ENCODE measurements around the gene CDH13. TPM values are rescaled to one million over a fixed set of nuclear protein-coding genes. Genes with fewer than 3 reads are reported as not detected.

The CDH13 gene
- total and polyA plus RNA-seq, 2 of the 8 experiments (the other 6 are each of a cell fraction or from before 2014, with no cell fraction given) = 2.3 to 2.4 TPM

DNA sequence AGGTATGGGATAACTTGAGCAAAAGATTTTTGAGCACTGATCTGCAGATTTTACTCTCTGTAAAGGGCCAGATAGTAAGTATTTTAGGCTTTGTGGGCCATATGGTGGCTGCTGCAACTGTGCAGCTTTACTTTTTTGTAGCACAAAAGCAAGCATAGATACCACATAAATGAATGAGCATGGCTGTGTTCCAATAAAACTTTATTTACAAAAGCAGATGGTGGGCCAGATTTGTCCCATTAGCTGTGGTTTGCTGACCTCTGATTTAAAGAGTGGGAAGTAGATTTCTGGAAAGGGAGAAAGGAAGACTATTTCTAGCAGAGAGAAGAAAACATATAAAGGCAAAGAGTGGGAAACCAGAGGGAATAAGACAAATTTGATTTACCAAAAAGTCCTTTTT is 882.5 kb downstream of the CDH13 start:
- Histone ChIP-seq H3K27me3 (replicated peaks in 1 of 4; ENCODE audit: control insufficient read depth in 3 of 4, extremely low read depth in 1 of 4, insufficient read depth in 3 of 4, low read length in 3 of 4) (no peaks in the 10 kb centered on the region), H3K18ac (ENCODE audit: extremely low read depth, low read length) (no peak overlapping the region), H3K4ac (replicated peaks; ENCODE audit: insufficient read length, low read depth, low read length) (no peak overlapping the region), H2BK12ac (ENCODE audit: low read depth, low read length) (no peak overlapping the region), H3K4me1 (replicated peaks in 1 of 4; ENCODE audit: control insufficient read depth in 3 of 4, insufficient read depth in 4 of 4, low read length in 3 of 4) (no peaks in the 10 kb centered on the region), H3K9me3 (ENCODE audit: insufficient read depth in 2 of 2, low read depth in 1 of 2, low read length in 1 of 2) (no peaks in the 10 kb centered on the region; a peak in 1 of 4 replicates), H2BK120ac (replicated peaks; ENCODE audit: low read depth, low read length) (no peak overlapping the region), H3K9ac (replicated peaks in 1 of 4; ENCODE audit: extremely low read depth in 1 of 4, low read depth in 3 of 4, low read length in 3 of 4) (no peak overlapping the region), H3K79me1 (ENCODE audit: low read depth, low read length) (no peaks in the 10 kb centered on the region), H3K23ac (ENCODE audit: insufficient read length) (no peak overlapping the region), H3K14ac (ENCODE audit: insufficient read length) (no peak overlapping the region), H4K91ac (replicated peaks; ENCODE audit: insufficient read length, low read length) (no peak overlapping the region), H2BK20ac (ENCODE audit: low read length) (no peak overlapping the region), H2AFZ (ENCODE audit: low read length) (no peak overlapping the region), H3K23me2 (ENCODE audit: low read depth, low read length) (no peaks in the 10 kb centered on the region), H2AK5ac (ENCODE audit: low read depth, low read length) (no peak overlapping the region), H3K36me3 (ENCODE audit: control insufficient read depth in 2 of 4, insufficient read depth in 4 of 4, low read length in 3 of 4) (no peaks in the 10 kb centered on the region), H3K4me2 (ENCODE audit: insufficient read depth in 1 of 2, low read depth in 2 of 2, low read length in 2 of 2) (no peak overlapping the region), H2BK15ac (ENCODE audit: low read length) (no peak overlapping the region), H4K20me1 (replicated peaks in 1 of 2; ENCODE audit: control insufficient read depth in 1 of 2, insufficient read depth in 2 of 2, low read length in 2 of 2) (no peaks in the 10 kb centered on the region), H4K8ac (ENCODE audit: extremely low read depth, insufficient read depth, low read length) (no peak overlapping the region), H3K56ac (replicated peaks; ENCODE audit: insufficient read length, low read depth, low read length) (no peak overlapping the region), H3K27ac (ENCODE audit: low read depth, low read length) (no peak overlapping the region), H3K79me2 (ENCODE audit: control insufficient read depth in 1 of 2, insufficient read depth in 2 of 2, low read length in 2 of 2) (no peaks in the 10 kb centered on the region), H3K4me3 (ENCODE audit: extremely low read depth in 1 of 4, insufficient read depth in 2 of 4, low read depth in 3 of 4, low read length in 4 of 4) (no peak overlapping the region), H2BK5ac (ENCODE audit: low read depth, low read length) (no peak overlapping the region), H4K5ac (ENCODE audit: insufficient read length, low read depth, low read length) (no peak overlapping the region)
- ChIA-PET POLR2A (ENCODE audit: partially characterized antibody) (no interaction called here), CTCF (ENCODE audit: partially characterized antibody) (no interaction called here)
- TF ChIP-seq KDM5A (IDR thresholded peaks at IDR 0.05; ENCODE audit: low read length) (no peak), TAF7 (optimal IDR thresholded peaks at IDR 0.05; ENCODE audit: borderline replicate concordance, low read depth, low read length) (no peak), GABPA (IDR thresholded peaks at IDR 0.05; ENCODE audit: borderline replicate concordance, insufficient read depth, low read length) (no peak), TAF1 (IDR thresholded peaks at IDR 0.05; ENCODE audit: low read depth, low read length) (no peak)
- TF ChIP-seq, protein P1, sequence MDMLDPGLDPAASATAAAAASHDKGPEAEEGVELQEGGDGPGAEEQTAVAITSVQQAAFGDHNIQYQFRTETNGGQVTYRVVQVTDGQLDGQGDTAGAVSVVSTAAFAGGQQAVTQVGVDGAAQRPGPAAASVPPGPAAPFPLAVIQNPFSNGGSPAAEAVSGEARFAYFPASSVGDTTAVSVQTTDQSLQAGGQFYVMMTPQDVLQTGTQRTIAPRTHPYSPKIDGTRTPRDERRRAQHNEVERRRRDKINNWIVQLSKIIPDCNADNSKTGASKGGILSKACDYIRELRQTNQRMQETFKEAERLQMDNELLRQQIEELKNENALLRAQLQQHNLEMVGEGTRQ (IDR thresholded peaks at IDR 0.05; ENCODE audit: low read length) = no peak
- DNase-seq (ENCODE audit: low read depth in 1 of 2, low spot score in 2 of 2) (no peak), FAIRE-seq (no peak)
